K562 (cell line): Measurements from ENCODE around the gene VWA7. TPM values are rescaled to one million over a fixed set of nuclear protein-coding genes. Genes with fewer than 3 reads are reported as not detected.

Source experiments
- CCNT2 ChIP-seq: IDR thresholded peaks from 2 replicates; pipeline ENCODE4 v1.6.1; 2011; ENCODE audit warnings: borderline replicate concordance, low read depth, mild to moderate bottlenecking, moderate library complexity, mixed read lengths, low read length; ENCODE audit not compliant: insufficient read length; ENCODE audit errors: extremely low read depth
- CHD4 ChIP-seq: fragments of 200-600 bp; sonication (generic); IDR thresholded peaks from 3 replicates; pipeline ENCODE4 v1.6.1; 2012; ENCODE audit warnings: low read depth, mild to moderate bottlenecking, mixed read lengths, low read length, inconsistent platforms; ENCODE audit not compliant: insufficient read depth, insufficient replicate concordance, poor library complexity, severe bottlenecking
- FIP1L1 ChIP-seq: fragments of 200-400 bp; formaldehyde crosslinking; IDR thresholded peaks from 2 replicates; pipeline ENCODE4 v1.6.1; 2018; ENCODE audit warnings: mild to moderate bottlenecking, low read depth, low read length; ENCODE audit not compliant: poor library complexity, severe bottlenecking
- KLF1 ChIP-seq: fragments of 450-650 bp; IDR thresholded peaks from 2 replicates; pipeline ENCODE4 v1.6.1; 2016; ENCODE audit warnings: missing genetic modification characterization, missing compliant biosample characterization
- LARP7 ChIP-seq: fragments of 450-650 bp; IDR thresholded peaks from 2 replicates; pipeline ENCODE4 v1.6.1; 2016
- MAZ ChIP-seq, 2 experiments: fragments of 450-650 bp in 1 of 2; sonication (generic) in 1 of 2; formaldehyde crosslinking; IDR thresholded peaks in 1 of 2; conservative IDR thresholded peaks in 1 of 2; 2 replicates each; pipeline versions ENCODE4 v1.4.0 to v1.5.0; 2020; ENCODE audit warnings: mild to moderate bottlenecking in 1 of 2, missing genetic modification reagents in 1 of 2
- PCBP2 ChIP-seq: fragments of 200-400 bp; formaldehyde crosslinking; IDR thresholded peaks from 2 replicates; pipeline ENCODE4 v1.6.1; 2018; ENCODE audit warnings: low read length, low read depth, mild to moderate bottlenecking, moderate library complexity; ENCODE audit not compliant: poor library complexity, severe bottlenecking
- RBM25 ChIP-seq: fragments of 200-400 bp; formaldehyde crosslinking; IDR thresholded peaks from 2 replicates; pipeline ENCODE4 v1.6.1; 2018; ENCODE audit warnings: low read length, low read depth, moderate library complexity; ENCODE audit not compliant: severe bottlenecking
- U2AF2 ChIP-seq: fragments of 200-400 bp; formaldehyde crosslinking; optimal IDR thresholded peaks from 2 replicates; pipeline ENCODE3; 2017; ENCODE audit warnings: low read depth, mild to moderate bottlenecking, low read length
- ZC3H11A ChIP-seq: IDR thresholded peaks from 2 replicates; pipeline ENCODE4 v1.6.1; 2012; ENCODE audit warnings: low read depth, low read length, improper control_type of control experiment
- ZFP30 ChIP-seq: fragments of 250-450 bp; sonication (Bioruptor Pico); IDR thresholded peaks from 2 replicates; pipeline ENCODE4 v1.8.0; 2022; ENCODE audit warnings: moderate library complexity, mild to moderate bottlenecking, inconsistent platforms, borderline replicate concordance
- ZNF121 ChIP-seq: sonication (generic); formaldehyde crosslinking; conservative IDR thresholded peaks from 2 replicates; pipeline ENCODE4 v1.8.0; 2022; ENCODE audit warnings: missing genetic modification reagents
- ZNF551 ChIP-seq: fragments of 250-450 bp; sonication (Bioruptor Pico); IDR thresholded peaks from 2 replicates; pipeline ENCODE4 v1.5.0; 2021; ENCODE audit warnings: mild to moderate bottlenecking, moderate library complexity
- ZNF561 ChIP-seq: fragments of 450-650 bp; formaldehyde crosslinking; conservative IDR thresholded peaks from 2 replicates; pipeline ENCODE4 v1.4.0; 2020; ENCODE audit warnings: mild to moderate bottlenecking, moderate library complexity
- ZNF584 ChIP-seq: fragments of 200-800 bp; sonication (Bioruptor generic); IDR thresholded peaks from 2 replicates; pipeline ENCODE4 v1.6.1; 2016; ENCODE audit warnings: low read depth, mild to moderate bottlenecking, missing genetic modification characterization, missing compliant biosample characterization
- ZNF830 ChIP-seq: fragments of 250-450 bp; sonication (Bioruptor Pico); IDR thresholded peaks from 2 replicates; pipeline ENCODE4 v1.5.0; 2021; ENCODE audit warnings: mild to moderate bottlenecking
- polyA plus RNA-seq, 8 experiments: library from polyadenylated mRNA; depleted of rRNA in 4 of 8; stranded (reverse) in 5 of 8; unstranded in 3 of 8; fragments of >200 nt; fragmentation: Nextera tagmentation in 2 of 8; fragmentation: Illumina TruSeq in 1 of 8; extraction: Ambion mirVana in 2 of 8; extraction: Trizol in 1 of 8; gene quantifications; 2 replicates each; pipeline versions ENCODE4 v1.2.1 to v1.2.3, GENCODE V29; 2011 to 2014; ENCODE audit warnings: inconsistent platforms in 1 of 8, missing spikeins in 1 of 8
- total RNA-seq, 7 experiments: library from RNA; depleted of rRNA in 6 of 7; stranded (reverse); fragments of >200 nt in 6 of 7; fragmentation: Illumina TruSeq in 2 of 7; extraction: Trizol in 2 of 7; gene quantifications; 2 replicates each; pipeline versions ENCODE4 v1.2.1 to v1.2.3, GENCODE V29; 2011 to 2021; ENCODE audit warnings: low replicate concordance in 1 of 7
- TF ChIP-seq, protein P1 (sequence below): sonication (generic); formaldehyde crosslinking; IDR thresholded peaks from 2 replicates; pipeline ENCODE4 v1.8.1; 2022; ENCODE audit warnings: missing genetic modification reagents
- TF ChIP-seq, protein P2 (sequence below): fragments of 450-650 bp; IDR thresholded peaks from 2 replicates; pipeline ENCODE4 v1.6.1; 2016
- TF ChIP-seq, protein P3 (sequence below): fragments of 450-650 bp; formaldehyde crosslinking; IDR thresholded peaks from 2 replicates; pipeline ENCODE4 v1.4.0; 2020; ENCODE audit warnings: mild to moderate bottlenecking, mixed read lengths

VWA7 gene
- total and polyA plus RNA-seq, 9 of the 15 experiments (the other 6 are each of a cell fraction or from before 2014, with no cell fraction given), result 0.18 to 2.9 (median 0.95) TPM

DNA sequence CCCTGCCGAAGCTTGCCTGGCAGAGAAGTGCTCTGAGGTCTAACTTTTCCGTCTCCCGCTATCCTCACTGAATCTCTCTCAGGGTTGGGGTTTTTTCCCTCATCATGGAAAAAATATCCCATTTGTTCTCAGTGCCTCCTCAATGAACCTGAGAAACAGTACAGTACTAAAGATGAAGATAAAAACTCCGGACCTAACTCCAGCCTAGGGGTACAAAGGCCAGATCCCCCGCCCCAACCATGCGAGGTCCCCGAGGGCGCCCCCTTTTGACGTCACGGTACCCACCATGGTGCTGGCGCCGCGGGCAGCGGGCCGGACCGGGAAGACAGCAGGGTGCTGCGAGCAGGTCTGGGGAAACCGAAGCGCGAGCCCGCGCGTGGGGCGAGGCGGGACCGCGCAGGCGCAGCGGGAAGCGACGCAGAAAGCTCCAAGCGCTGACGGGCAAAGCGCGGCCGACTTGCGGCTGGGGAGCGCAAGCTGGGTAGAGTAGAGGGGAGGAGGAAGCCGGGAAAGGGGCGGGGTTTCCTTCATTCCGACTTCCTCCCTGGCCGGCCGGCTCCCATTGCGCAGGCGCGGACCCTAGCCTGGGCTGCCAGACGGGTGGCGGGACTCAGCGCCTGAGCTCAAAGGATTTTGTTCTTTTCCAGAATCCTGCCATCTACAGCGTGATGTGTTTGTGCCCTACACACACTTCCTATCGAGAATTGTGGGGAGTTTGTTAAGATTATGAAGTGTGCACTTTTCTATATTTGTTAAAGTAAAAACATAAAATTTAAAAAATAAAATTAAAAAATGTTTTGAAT, 29.5 kb upstream of the VWA7 start, which contains the start of gene LSM2 (continued):
- TF ChIP-seq, protein P1, sequence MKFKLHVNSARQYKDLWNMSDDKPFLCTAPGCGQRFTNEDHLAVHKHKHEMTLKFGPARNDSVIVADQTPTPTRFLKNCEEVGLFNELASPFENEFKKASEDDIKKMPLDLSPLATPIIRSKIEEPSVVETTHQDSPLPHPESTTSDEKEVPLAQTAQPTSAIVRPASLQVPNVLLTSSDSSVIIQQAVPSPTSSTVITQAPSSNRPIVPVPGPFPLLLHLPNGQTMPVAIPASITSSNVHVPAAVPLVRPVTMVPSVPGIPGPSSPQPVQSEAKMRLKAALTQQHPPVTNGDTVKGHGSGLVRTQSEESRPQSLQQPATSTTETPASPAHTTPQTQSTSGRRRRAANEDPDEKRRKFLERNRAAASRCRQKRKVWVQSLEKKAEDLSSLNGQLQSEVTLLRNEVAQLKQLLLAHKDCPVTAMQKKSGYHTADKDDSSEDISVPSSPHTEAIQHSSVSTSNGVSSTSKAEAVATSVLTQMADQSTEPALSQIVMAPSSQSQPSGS (CRISPR knock-in tag), result no peak
- no peak for TF ChIP-seq ZNF121 (CRISPR knock-in tag)
- no peak for TF ChIP-seq U2AF2
- no peak for TF ChIP-seq ZNF551
- TF ChIP-seq ZC3H11A, result no peak
- TF ChIP-seq PCBP2, result no peak
- TF ChIP-seq ZNF584, result no peak
- TF ChIP-seq ZFP30, result 0 out of 2 replicates have a peak, but pooled peaks have one; percentile 51
- TF ChIP-seq, protein P2, sequence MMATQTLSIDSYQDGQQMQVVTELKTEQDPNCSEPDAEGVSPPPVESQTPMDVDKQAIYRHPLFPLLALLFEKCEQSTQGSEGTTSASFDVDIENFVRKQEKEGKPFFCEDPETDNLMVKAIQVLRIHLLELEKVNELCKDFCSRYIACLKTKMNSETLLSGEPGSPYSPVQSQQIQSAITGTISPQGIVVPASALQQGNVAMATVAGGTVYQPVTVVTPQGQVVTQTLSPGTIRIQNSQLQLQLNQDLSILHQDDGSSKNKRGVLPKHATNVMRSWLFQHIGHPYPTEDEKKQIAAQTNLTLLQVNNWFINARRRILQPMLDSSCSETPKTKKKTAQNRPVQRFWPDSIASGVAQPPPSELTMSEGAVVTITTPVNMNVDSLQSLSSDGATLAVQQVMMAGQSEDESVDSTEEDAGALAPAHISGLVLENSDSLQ, result peak; percentile 29; the same call in 1 of the 2 replicates
- TF ChIP-seq, protein P3, sequence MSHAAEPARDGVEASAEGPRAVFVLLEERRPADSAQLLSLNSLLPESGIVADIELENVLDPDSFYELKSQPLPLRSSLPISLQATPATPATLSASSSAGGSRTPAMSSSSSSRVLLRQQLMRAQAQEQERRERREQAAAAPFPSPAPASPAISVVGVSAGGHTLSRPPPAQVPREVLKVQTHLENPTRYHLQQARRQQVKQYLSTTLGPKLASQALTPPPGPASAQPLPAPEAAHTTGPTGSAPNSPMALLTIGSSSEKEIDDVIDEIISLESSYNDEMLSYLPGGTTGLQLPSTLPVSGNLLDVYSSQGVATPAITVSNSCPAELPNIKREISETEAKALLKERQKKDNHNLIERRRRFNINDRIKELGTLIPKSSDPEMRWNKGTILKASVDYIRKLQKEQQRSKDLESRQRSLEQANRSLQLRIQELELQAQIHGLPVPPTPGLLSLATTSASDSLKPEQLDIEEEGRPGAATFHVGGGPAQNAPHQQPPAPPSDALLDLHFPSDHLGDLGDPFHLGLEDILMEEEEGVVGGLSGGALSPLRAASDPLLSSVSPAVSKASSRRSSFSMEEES (CRISPR knock-in tag), result 0 out of 2 replicates have a peak, but pooled peaks have one; percentile 6
- peak; percentile 84 for TF ChIP-seq CHD4
- peak; percentile 98 for TF ChIP-seq CCNT2
- peak; percentile 89 for TF ChIP-seq FIP1L1
- no peak for TF ChIP-seq ZNF830 (CRISPR knock-in tag)
- TF ChIP-seq KLF1 (tag), result peak; percentile 63; the same call in 1 of the 2 replicates
- TF ChIP-seq MAZ (CRISPR knock-in tag; conservative IDR thresholded peaks at IDR 0.05 in 1 of 2, IDR thresholded peaks at IDR 0.05 in 1 of 2), result peak; percentile 98 to 99
- peak; percentile 82; the same call in 1 of the 2 replicates for TF ChIP-seq LARP7
- TF ChIP-seq ZNF561 (CRISPR knock-in tag), result 0 out of 2 replicates have a peak, but pooled peaks have one; percentile 18
- TF ChIP-seq RBM25, result no peak
